Measurements from ENCODE around the gene PROS1. TPM values are rescaled to one million over a fixed set of nuclear protein-coding genes. Genes with fewer than 3 reads are reported as not detected.
"Not testable (repeated sequence)": the region's sequence is repeated elsewhere in the genome, so short reads cannot be mapped to it uniquely, and the experiment has no call there.

The PROS1 gene
- total and polyA plus RNA-seq, 3 donors from 2014 or later, result 14.3 to 28.4 (median 17.0) TPM

DNA sequence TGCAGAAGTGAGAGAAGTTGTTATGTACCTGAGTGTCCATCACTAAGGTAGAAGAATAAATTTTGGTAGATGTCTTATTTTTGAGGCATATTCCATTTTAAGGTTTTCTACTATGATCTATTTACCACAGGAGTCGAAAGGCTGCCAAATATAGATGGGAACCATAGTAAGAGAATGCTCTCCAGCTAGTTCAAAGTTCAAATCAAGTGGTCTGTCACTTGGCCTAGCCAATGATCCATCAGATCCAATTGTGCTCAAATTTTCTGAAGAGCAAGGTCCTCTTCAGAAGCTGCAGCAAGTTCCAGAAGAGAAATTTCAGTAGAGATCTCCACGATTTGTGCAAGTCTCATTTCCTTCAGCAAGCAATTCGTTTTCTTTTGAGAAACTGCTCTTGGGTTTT lies 10.9 kb downstream of the PROS1 start:
- H3K27ac ChIP-seq, result no peak overlapping the region
- TF ChIP-seq, protein P1, sequence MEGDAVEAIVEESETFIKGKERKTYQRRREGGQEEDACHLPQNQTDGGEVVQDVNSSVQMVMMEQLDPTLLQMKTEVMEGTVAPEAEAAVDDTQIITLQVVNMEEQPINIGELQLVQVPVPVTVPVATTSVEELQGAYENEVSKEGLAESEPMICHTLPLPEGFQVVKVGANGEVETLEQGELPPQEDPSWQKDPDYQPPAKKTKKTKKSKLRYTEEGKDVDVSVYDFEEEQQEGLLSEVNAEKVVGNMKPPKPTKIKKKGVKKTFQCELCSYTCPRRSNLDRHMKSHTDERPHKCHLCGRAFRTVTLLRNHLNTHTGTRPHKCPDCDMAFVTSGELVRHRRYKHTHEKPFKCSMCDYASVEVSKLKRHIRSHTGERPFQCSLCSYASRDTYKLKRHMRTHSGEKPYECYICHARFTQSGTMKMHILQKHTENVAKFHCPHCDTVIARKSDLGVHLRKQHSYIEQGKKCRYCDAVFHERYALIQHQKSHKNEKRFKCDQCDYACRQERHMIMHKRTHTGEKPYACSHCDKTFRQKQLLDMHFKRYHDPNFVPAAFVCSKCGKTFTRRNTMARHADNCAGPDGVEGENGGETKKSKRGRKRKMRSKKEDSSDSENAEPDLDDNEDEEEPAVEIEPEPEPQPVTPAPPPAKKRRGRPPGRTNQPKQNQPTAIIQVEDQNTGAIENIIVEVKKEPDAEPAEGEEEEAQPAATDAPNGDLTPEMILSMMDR (IDR thresholded peaks at IDR 0.05), result no peak
- no peak for TF ChIP-seq POLR2A (IDR thresholded peaks at IDR 0.05)
- no peaks in the 10 kb centered on the region for H3K9me3 ChIP-seq
- WGBS, 2 donors, result 90 to 97% methylated on average over 3 of the region's 3 CpGs
- no peaks in the 10 kb centered on the region for H3K27me3 ChIP-seq
- intact Hi-C loops (cut with DNase I; ENCODE audit: low total_unique reads), result no loop called here
- H3K4me1 ChIP-seq, result no peaks in the 10 kb centered on the region
- H3K4me3 ChIP-seq, result no peak overlapping the region
- DNase-seq, result no peak
- no peaks in the 10 kb centered on the region for H3K36me3 ChIP-seq (ENCODE audit: low read depth, missing control alignments)

DNA sequence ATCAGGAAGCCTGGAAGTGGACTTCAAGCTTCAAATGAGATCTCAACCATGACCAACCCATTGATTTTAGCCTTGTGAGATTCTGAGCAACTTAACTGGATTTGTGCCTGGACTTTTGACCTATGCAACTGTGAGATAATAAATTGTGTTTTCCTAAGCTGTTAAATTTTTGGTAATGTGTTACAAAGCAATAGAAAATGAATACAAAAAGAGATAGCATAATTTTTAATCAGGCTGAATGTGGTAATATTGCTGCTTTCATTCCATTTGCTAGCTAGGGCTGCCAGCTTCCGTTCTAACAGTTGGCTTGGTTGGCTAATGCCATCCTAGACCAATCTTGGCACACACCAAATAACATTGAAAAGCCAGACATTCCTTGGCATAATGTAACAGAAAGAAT lies 12.2 kb downstream of the PROS1 start:
- intact Hi-C loops (cut with DNase I; ENCODE audit: low total_unique reads), result no loop called here
- Histone ChIP-seq H3K9me3 (no peaks in the 10 kb centered on the region), H3K27me3 (no peaks in the 10 kb centered on the region), H3K4me1 (no peaks in the 10 kb centered on the region), H3K36me3 (ENCODE audit: low read depth, missing control alignments) (no peaks in the 10 kb centered on the region), H3K27ac (no peak overlapping the region), H3K4me3 (no peak overlapping the region)
- TF ChIP-seq, protein P1 (IDR thresholded peaks at IDR 0.05), result no peak
- no peak for TF ChIP-seq POLR2A (IDR thresholded peaks at IDR 0.05)
- no peak for DNase-seq
- 49 to 84% methylated on average over 1 of the region's 1 CpG for WGBS, 2 donors

DNA sequence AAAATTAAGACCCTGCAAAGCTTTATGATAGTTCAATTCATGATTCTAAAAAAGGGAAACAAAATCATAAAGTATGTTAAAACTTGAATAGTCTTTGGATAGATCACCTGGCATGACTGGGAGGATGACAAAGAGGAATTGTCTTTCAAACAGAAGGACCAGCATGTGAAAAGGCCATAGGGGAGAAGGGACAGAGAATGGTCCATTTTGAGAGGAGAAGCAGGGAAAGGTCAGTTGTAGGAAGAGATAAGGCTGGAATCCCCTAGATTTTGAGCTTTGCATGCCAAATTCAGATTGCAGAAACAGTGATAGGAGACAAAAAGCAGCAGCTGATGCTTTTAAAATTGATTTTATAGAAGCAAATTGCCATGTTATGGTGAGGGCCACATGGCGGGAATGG lies 12.7 kb downstream of the PROS1 start:
- 100% methylated on average over 1 of the region's 1 CpG for WGBS, 2 donors

DNA sequence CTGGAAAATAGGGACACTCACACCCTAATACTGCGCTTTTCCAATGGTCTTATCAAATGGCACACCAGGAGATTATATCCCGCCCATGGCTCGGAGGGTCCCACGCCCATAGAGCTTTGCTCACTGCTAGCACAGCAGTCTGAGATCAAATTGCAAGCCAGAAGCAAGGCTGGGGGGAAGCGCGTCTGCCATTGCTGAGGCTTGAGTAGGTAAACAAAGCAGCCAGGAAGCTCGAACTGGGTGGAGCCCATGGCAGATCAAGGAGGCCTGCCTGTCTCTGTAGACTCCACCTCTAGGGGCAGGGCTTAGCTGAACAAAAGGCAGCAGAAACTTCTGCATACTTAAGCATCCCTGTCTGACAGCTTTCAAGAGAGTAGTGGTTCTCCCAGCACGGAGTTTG lies 23.7 kb downstream of the PROS1 start:
- H3K27ac ChIP-seq; H3K4me3 ChIP-seq; H3K36me3 ChIP-seq (ENCODE audit: low read depth, missing control alignments); H3K9me3 ChIP-seq; DNase-seq; H3K27me3 ChIP-seq; intact Hi-C loops (cut with DNase I; ENCODE audit: low total_unique reads); H3K4me1 ChIP-seq: not testable (repeated sequence)
- WGBS, 2 donors, result 90 to 93% methylated on average over 8 of the region's 8 CpGs

More for the DNA sequence above, 12.7 kb downstream of the PROS1 start:
- TF ChIP-seq, protein P1 (IDR thresholded peaks at IDR 0.05), result no peak
- no peak for TF ChIP-seq POLR2A (IDR thresholded peaks at IDR 0.05)
- H3K27ac ChIP-seq, result no peak overlapping the region
- H3K27me3 ChIP-seq, result no peaks in the 10 kb centered on the region
- DNase-seq, result no peak
- H3K4me1 ChIP-seq, result no peaks in the 10 kb centered on the region
- H3K36me3 ChIP-seq (ENCODE audit: low read depth, missing control alignments), result no peaks in the 10 kb centered on the region
- intact Hi-C loops (cut with DNase I; ENCODE audit: low total_unique reads), result no loop called here
- H3K9me3 ChIP-seq, result no peaks in the 10 kb centered on the region
- no peak overlapping the region for H3K4me3 ChIP-seq

DNA sequence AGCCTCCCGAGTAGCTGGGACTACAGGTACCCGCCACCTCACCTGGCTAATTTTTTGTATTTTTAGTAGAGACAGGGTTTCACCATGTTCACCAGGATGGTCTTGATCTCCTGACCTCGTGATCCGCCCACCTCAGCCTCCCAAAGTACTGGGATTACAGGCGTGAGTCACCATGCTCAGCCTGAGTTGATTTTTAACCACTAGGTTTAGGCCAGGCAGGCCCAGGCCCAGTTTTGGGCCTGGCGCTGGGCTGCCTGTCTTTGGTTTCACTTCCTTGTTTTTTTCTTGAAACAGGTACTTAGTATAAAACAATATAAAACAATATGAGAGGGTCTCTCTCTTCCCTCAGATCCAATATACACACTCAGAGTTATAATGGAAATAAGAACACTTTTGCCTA lies 36.2 kb downstream of the PROS1 start:
- WGBS, 2 donors, result 91 to 94% methylated on average over 6 of the region's 6 CpGs
- H3K27ac ChIP-seq; DNase-seq; H3K9me3 ChIP-seq; H3K4me1 ChIP-seq; H3K27me3 ChIP-seq; intact Hi-C loops (cut with DNase I; ENCODE audit: low total_unique reads); H3K36me3 ChIP-seq (ENCODE audit: low read depth, missing control alignments); H3K4me3 ChIP-seq: not testable (repeated sequence)

DNA sequence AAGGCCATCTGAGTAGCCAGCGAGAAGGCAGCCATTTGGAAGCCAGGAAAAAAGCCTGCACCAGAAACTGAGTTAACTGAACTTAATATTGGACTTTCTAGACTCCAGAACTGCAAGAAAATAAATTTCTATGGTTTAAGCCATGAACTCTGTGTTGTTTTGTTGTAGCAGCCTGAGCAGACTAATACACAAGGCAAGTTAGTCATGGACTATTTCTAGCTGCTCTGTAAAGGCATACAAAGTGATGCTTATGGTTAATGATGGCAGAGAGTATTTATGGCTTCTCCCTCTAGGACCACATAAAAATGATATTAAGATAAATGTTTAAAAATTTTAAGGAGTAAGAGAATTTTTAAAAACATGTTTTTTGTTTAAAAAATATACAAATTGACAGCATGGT lies 37.1 kb downstream of the PROS1 start:
- Histone ChIP-seq H3K27ac (no peak overlapping the region), H3K36me3 (ENCODE audit: low read depth, missing control alignments) (no peaks in the 10 kb centered on the region), H3K27me3 (no peaks in the 10 kb centered on the region), H3K9me3 (no peaks in the 10 kb centered on the region), H3K4me1 (peaks cover 5% of the 10 kb centered on the region), H3K4me3 (no peak overlapping the region)
- DNase-seq, result no peak
- TF ChIP-seq, protein P1 (IDR thresholded peaks at IDR 0.05), result no peak
- no peak for TF ChIP-seq POLR2A (IDR thresholded peaks at IDR 0.05)
- 96 to 97% methylated on average over 1 of the region's 1 CpG for WGBS, 2 donors
- intact Hi-C loops (cut with DNase I; ENCODE audit: low total_unique reads), result no loop called here
